GM18505 (cell line): ENCODE data around the gene DNAJC6.

ENCODE experiments used
- ATAC-seq: cut with Tn5 transposase; IDR thresholded peaks from one replicate; pipeline ENCODE4 v1.9.1; 2021; ENCODE audit not compliant: unreplicated experiment
- POLR2A ChIP-seq: IDR thresholded peaks from 4 replicates; pipeline ENCODE4 v1.6.1; 2011; ENCODE audit warnings: borderline replicate concordance; ENCODE audit not compliant: insufficient read depth, insufficient read length; ENCODE audit errors: extremely low read depth

The DNAJC6 gene

DNA sequence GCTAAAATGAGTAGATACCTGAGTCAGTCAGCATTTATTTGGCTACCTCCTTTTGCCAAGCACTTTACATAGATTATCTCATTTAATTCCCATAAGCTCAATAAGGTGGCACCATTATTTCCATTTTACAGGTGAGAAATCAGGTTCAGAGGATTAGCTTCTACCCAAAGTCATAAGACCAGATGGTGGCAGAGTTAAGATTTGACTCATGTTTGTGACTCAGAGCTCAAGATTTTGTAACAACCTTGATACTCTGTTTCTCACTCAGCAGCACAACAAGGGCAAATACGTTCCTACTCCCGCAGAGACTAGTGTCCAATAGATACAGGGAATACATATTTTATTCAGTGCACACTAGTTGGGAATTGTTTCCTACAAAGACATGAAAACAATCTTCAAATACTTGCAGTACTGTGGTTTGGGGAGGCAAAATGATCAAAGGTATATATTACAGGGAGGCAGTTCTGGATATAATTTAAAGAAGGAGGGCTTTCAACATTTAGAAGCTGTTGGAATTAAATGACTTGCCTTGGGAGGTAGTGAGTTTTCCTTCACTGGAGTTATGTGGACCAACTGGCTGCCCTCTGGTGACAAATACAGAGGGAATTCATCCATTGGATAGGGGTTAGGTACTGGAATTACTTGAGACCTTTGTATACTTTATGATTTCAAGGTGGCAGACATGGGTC, 114.7 kb downstream of the DNAJC6 start:
- TF ChIP-seq POLR2A, result no peak
- no peak for ATAC-seq

GRCh38 chr1:65424573-65424889, 115.2 kb downstream of the DNAJC6 start:
- no peak for ATAC-seq
- no peak for TF ChIP-seq POLR2A

DNA sequence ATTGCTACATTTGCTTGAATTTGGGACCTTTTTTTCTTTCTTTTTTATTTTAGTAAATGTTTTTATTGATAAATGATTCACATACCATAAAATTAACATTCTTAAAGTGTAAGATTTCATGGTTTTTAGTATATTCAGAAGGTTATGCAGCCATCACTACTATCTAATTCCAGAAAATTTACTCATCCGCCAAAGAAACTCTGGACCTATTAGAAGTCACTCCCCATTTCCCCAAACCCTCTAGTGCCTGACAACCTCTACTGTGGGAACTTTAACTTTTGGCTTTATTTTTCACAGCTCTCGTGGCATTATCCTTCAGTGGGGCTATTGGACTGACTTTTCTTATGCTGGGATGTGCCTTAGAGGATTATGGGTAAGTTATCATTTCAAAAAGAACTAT, 115.7 kb downstream of the DNAJC6 start:
- TF ChIP-seq POLR2A, result no peak
- no peak for ATAC-seq

DNA sequence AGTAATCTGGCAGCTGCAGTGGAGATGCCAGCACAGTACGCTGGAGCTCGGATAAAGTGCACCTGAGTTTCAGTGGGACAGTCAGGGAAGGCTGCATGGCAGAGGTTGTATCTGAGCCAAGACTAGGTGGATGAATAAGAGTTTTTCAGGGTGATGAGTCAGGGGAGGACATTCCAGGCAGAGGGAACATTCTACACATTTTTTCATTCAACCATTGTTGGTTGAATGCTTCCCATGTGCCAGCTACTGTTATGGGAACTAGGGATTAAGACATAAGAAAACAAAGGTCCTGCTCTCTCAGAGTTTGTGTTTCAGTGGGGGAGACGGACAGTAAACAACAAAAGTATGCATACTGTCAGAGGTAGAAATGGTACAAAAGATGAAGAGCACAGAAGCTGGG, 116.4 kb downstream of the DNAJC6 start:
- TF ChIP-seq POLR2A, result no peak
- ATAC-seq, result no peak

- ATAC-seq, result no peak
- TF ChIP-seq POLR2A, result no peak
Observed at GRCh38 chr1:65429078-65429477, 119.7 kb downstream of the DNAJC6 start.

DNA sequence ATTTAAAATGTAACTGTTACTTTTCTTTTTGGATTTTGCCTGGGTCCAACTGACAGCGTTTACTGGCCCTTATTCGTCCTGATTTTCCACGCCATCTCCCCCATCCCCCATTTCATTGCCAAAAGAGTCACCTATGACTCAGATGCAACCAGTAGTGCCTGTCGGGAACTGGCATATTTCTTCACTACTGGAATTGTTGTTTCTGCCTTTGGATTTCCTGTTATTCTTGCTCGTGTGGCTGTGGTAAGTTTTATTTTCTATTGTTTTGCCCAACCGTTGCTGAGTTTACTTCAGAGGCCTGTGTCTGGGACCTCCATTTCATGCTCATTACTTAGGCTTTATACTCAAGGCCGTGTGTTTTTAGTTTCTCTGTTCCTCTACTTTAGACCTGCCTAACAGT, 120.5 kb downstream of the DNAJC6 start:
- no peak for ATAC-seq
- no peak for TF ChIP-seq POLR2A

GRCh38 chr1:65431111-65431705, 121.9 kb downstream of the DNAJC6 start:
- ATAC-seq, result peak; percentile 54
- no peak for TF ChIP-seq POLR2A

- ATAC-seq, result no peak
- no peak for TF ChIP-seq POLR2A
Observed at GRCh38 chr1:65432918-65433317, 123.6 kb downstream of the DNAJC6 start.

- no peak for TF ChIP-seq POLR2A
- ATAC-seq, result no peak
Observed at GRCh38 chr1:65434255-65434654, 124.9 kb downstream of the DNAJC6 start.

DNA sequence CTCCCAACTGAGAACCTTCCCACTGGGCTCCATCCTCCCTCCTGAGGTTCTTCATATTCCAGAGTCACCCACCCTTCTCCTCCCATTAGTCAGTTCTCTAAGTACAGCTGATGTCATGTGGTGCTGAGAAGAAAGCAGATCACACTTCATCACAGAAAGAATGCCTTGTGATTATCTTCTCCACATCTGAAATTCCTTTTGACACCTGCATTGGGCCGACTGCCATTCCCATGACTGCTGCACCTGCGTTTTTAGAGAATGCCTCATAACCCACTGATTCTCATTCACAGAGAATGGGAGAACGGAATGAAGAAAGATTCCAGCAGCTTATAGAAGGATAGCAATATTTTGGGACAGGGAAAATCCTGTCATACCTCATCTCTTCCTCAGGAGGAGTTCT, 125.4 kb downstream of the DNAJC6 start:
- no peak for ATAC-seq
- no peak for TF ChIP-seq POLR2A

GRCh38 chr1:65435987-65436386, 126.6 kb downstream of the DNAJC6 start:
- no peak for ATAC-seq
- TF ChIP-seq POLR2A, result no peak

GRCh38 chr1:65437616-65438015, 128.3 kb downstream of the DNAJC6 start:
- no peak for ATAC-seq
- TF ChIP-seq POLR2A, result no peak

- no peak for TF ChIP-seq POLR2A
- no peak for ATAC-seq
Observed at GRCh38 chr1:65440322-65440900, 131.1 kb downstream of the DNAJC6 start.

GRCh38 chr1:65440915-65441314, 131.6 kb downstream of the DNAJC6 start:
- no peak for ATAC-seq

GRCh38 chr1:65441464-65441863, 132.1 kb downstream of the DNAJC6 start:
- TF ChIP-seq POLR2A, result no peak
- ATAC-seq, result no peak

More at GRCh38 chr1:65440915-65441314, 131.6 kb downstream of the DNAJC6 start:
- no peak for TF ChIP-seq POLR2A

- no peak for TF ChIP-seq POLR2A
- ATAC-seq, result no peak
Observed at GRCh38 chr1:65442442-65442841, 133.1 kb downstream of the DNAJC6 start.
